Skeletal muscle satellite cell (primary cell): ENCODE measurements around the gene ERMP1.

Experiments used
- H3K27me3 ChIP-seq: 2 replicates; pipeline ENCODE4 v1.7.0; 2013; ENCODE audit warnings: low read length; ENCODE audit not compliant: control insufficient read depth, insufficient read depth
- H3K36me3 ChIP-seq: 2 replicates; pipeline ENCODE4 v1.7.0; 2013; ENCODE audit warnings: mild to moderate bottlenecking, control low read depth, low read length; ENCODE audit not compliant: insufficient read depth
- H3K4me1 ChIP-seq: 2 replicates; pipeline ENCODE4 v1.7.0; 2013; ENCODE audit warnings: low read length; ENCODE audit not compliant: control insufficient read depth, insufficient read depth
- H3K4me2 ChIP-seq: 2 replicates; pipeline ENCODE4 v1.7.0; 2013; ENCODE audit warnings: mild to moderate bottlenecking, low read length
- H3K4me3 ChIP-seq: 2 replicates; pipeline ENCODE4 v1.7.0; 2013; ENCODE audit warnings: low read length
- H3K9ac ChIP-seq: 2 replicates; pipeline ENCODE4 v1.7.0; 2013; ENCODE audit warnings: mild to moderate bottlenecking, low read depth, low read length, moderate library complexity
- H3K9me3 ChIP-seq: replicated peaks from 2 replicates; pipeline ENCODE4 v1.7.0; 2013; ENCODE audit warnings: mild to moderate bottlenecking, control low read depth, low read length

Gene ERMP1

GRCh38 chr9:5838884-5839571, 6.1 kb upstream of the ERMP1 start:
- Histone ChIP-seq H3K4me2 (peak overlapping the region; percentile 49), H3K36me3 (no peaks in the 10 kb centered on the region), H3K27me3 (peaks cover 29% of the 10 kb centered on the region), H3K4me1 (peaks cover 25% of the 10 kb centered on the region), H3K4me3 (peak overlapping the region; percentile 48), H3K9me3 (no peaks in the 10 kb centered on the region), H3K9ac (no peak overlapping the region)

- Histone ChIP-seq H3K9me3 (no peaks in the 10 kb centered on the region), H3K4me1 (peaks cover 23% of the 10 kb centered on the region), H3K4me2 (no peak overlapping the region), H3K4me3 (no peak overlapping the region), H3K36me3 (no peaks in the 10 kb centered on the region), H3K9ac (no peak overlapping the region), H3K27me3 (peaks cover 23% of the 10 kb centered on the region)
Measured at GRCh38 chr9:5835808-5836207, 2.9 kb upstream of the ERMP1 start.

GRCh38 chr9:5834214-5834613, 1.3 kb upstream of the ERMP1 start:
- H3K27me3 ChIP-seq, result peaks cover 23% of the 10 kb centered on the region
- peaks cover 16% of the 10 kb centered on the region for H3K4me1 ChIP-seq
- H3K9ac ChIP-seq, result no peak overlapping the region
- no peaks in the 10 kb centered on the region for H3K36me3 ChIP-seq
- no peak overlapping the region for H3K4me2 ChIP-seq
- H3K4me3 ChIP-seq, result no peak overlapping the region
- H3K9me3 ChIP-seq, result no peaks in the 10 kb centered on the region

- peak overlapping the region; percentile 90 for H3K4me2 ChIP-seq
- peaks cover 11% of the 10 kb centered on the region for H3K4me1 ChIP-seq
- H3K9me3 ChIP-seq, result no peaks in the 10 kb centered on the region
- peaks cover 20% of the 10 kb centered on the region for H3K27me3 ChIP-seq
- H3K9ac ChIP-seq, result peak overlapping the region; percentile 68
- H3K4me3 ChIP-seq, result peak overlapping the region; percentile 80
- H3K36me3 ChIP-seq, result no peaks in the 10 kb centered on the region
Measured at GRCh38 chr9:5832071-5832537, 813 bp downstream of the ERMP1 start.

GRCh38 chr9:5825895-5826622, 6.9 kb downstream of the ERMP1 start:
- H3K27me3 ChIP-seq, result no peaks in the 10 kb centered on the region
- H3K36me3 ChIP-seq, result no peaks in the 10 kb centered on the region
- H3K4me1 ChIP-seq, result no peaks in the 10 kb centered on the region
- no peak overlapping the region for H3K9ac ChIP-seq
- H3K4me2 ChIP-seq, result no peak overlapping the region
- no peak overlapping the region for H3K4me3 ChIP-seq
- no peaks in the 10 kb centered on the region for H3K9me3 ChIP-seq

- Histone ChIP-seq H3K4me3 (no peak overlapping the region), H3K4me1 (no peaks in the 10 kb centered on the region), H3K9me3 (no peaks in the 10 kb centered on the region), H3K4me2 (no peak overlapping the region), H3K9ac (no peak overlapping the region), H3K36me3 (no peaks in the 10 kb centered on the region), H3K27me3 (no peaks in the 10 kb centered on the region)
Measured at GRCh38 chr9:5825223-5825622, 7.7 kb downstream of the ERMP1 start.

- H3K4me3 ChIP-seq, result no peak overlapping the region
- H3K4me2 ChIP-seq, result no peak overlapping the region
- no peaks in the 10 kb centered on the region for H3K27me3 ChIP-seq
- H3K9ac ChIP-seq, result no peak overlapping the region
- H3K4me1 ChIP-seq, result no peaks in the 10 kb centered on the region
- no peaks in the 10 kb centered on the region for H3K9me3 ChIP-seq
- H3K36me3 ChIP-seq, result no peaks in the 10 kb centered on the region
Measured at GRCh38 chr9:5820425-5820824, 12.5 kb downstream of the ERMP1 start.

GRCh38 chr9:5819174-5819573, 13.7 kb downstream of the ERMP1 start:
- Histone ChIP-seq H3K27me3 (no peaks in the 10 kb centered on the region), H3K36me3 (no peaks in the 10 kb centered on the region), H3K4me3 (no peak overlapping the region)

GRCh38 chr9:5818424-5819142, 14.3 kb downstream of the ERMP1 start:
- Histone ChIP-seq H3K9me3 (no peaks in the 10 kb centered on the region), H3K27me3 (no peaks in the 10 kb centered on the region), H3K9ac (no peak overlapping the region), H3K4me1 (no peaks in the 10 kb centered on the region), H3K4me3 (no peak overlapping the region), H3K4me2 (no peak overlapping the region), H3K36me3 (no peaks in the 10 kb centered on the region)

More at GRCh38 chr9:5819174-5819573, 13.7 kb downstream of the ERMP1 start:
- Histone ChIP-seq H3K9me3 (no peaks in the 10 kb centered on the region), H3K9ac (no peak overlapping the region), H3K4me2 (no peak overlapping the region), H3K4me1 (no peaks in the 10 kb centered on the region)

- Histone ChIP-seq H3K4me1 (no peaks in the 10 kb centered on the region), H3K4me3 (no peak overlapping the region), H3K27me3 (no peaks in the 10 kb centered on the region), H3K36me3 (no peaks in the 10 kb centered on the region), H3K4me2 (no peak overlapping the region), H3K9me3 (no peaks in the 10 kb centered on the region), H3K9ac (no peak overlapping the region)
Measured at GRCh38 chr9:5817862-5818261, 15.1 kb downstream of the ERMP1 start.

GRCh38 chr9:5815461-5815860, 17.5 kb downstream of the ERMP1 start:
- no peaks in the 10 kb centered on the region for H3K27me3 ChIP-seq
- H3K9ac ChIP-seq, result no peak overlapping the region
- H3K4me1 ChIP-seq, result no peaks in the 10 kb centered on the region
- H3K4me3 ChIP-seq, result no peak overlapping the region
- no peaks in the 10 kb centered on the region for H3K9me3 ChIP-seq
- H3K4me2 ChIP-seq, result no peak overlapping the region
- H3K36me3 ChIP-seq, result no peaks in the 10 kb centered on the region
